ENCODE measurements around the gene ALKAL2.
A peak's percentile ranks its signal among the peaks of the same experiment; 100 is the strongest.

- TF ChIP-seq KDM1A (CRISPR knock-in tag; IDR thresholded peaks at IDR 0.05) (peak; percentile 92), CTCF (CRISPR knock-in tag; IDR thresholded peaks at IDR 0.05) (peak; percentile 75)
Observed at GRCh38 chr2:260507-261161, 27.3 kb downstream of the ALKAL2 start.

All from HepG2 (cell line).